ENCODE results near the gene ALKBH4. TPM values are rescaled to one million over a fixed set of nuclear protein-coding genes. Genes with fewer than 3 reads are reported as not detected.

The ALKBH4 gene
- total RNA-seq, 4 donors from 2014 or later = 17.9 to 41.1 (median 26.7) TPM

GRCh38 chr7:102417105-102417504 is 47.6 kb downstream of the ALKBH4 start:
- no peak for DNase-seq (ENCODE audit: low spot score in 2 of 2)
- H3K36me3 ChIP-seq = peaks cover 76% of the 10 kb centered on the region
- no peak overlapping the region for H3K27ac ChIP-seq
- TF ChIP-seq EP300 (IDR thresholded peaks at IDR 0.05) = no peak
- TF ChIP-seq POLR2A (IDR thresholded peaks at IDR 0.05) = no peak
- no peak for TF ChIP-seq CTCF (IDR thresholded peaks at IDR 0.05)
- TF ChIP-seq POLR2AphosphoS5 (IDR thresholded peaks at IDR 0.05) = no peak
- 79% methylated on average over 3 of the region's 3 CpGs for WGBS
- no peak overlapping the region for H3K4me3 ChIP-seq
- H3K4me1 ChIP-seq = no peaks in the 10 kb centered on the region
- H3K27me3 ChIP-seq = no peaks in the 10 kb centered on the region
- H3K9me3 ChIP-seq = no peaks in the 10 kb centered on the region

- no peak overlapping the region for H3K27ac ChIP-seq
Measured at GRCh38 chr7:102416406-102416805, 48.3 kb downstream of the ALKBH4 start.

GRCh38 chr7:102415685-102416225 is 48.9 kb downstream of the ALKBH4 start:
- no peak for TF ChIP-seq POLR2AphosphoS5 (IDR thresholded peaks at IDR 0.05)
- no peak for TF ChIP-seq CTCF (IDR thresholded peaks at IDR 0.05)
- no peak for TF ChIP-seq EP300 (IDR thresholded peaks at IDR 0.05)
- TF ChIP-seq POLR2A (IDR thresholded peaks at IDR 0.05) = no peak
- H3K4me3 ChIP-seq = no peak overlapping the region
- H3K27ac ChIP-seq = no peak overlapping the region
- no peaks in the 10 kb centered on the region for H3K4me1 ChIP-seq
- WGBS = 81% methylated on average over 10 of the region's 12 CpGs
- H3K27me3 ChIP-seq = no peaks in the 10 kb centered on the region
- no peak for DNase-seq (ENCODE audit: low spot score in 2 of 2)
- peaks cover 76% of the 10 kb centered on the region for H3K36me3 ChIP-seq
- H3K9me3 ChIP-seq = no peaks in the 10 kb centered on the region

More at GRCh38 chr7:102416406-102416805, 48.3 kb downstream of the ALKBH4 start:
- DNase-seq (ENCODE audit: low spot score in 2 of 2) = no peak
- TF ChIP-seq POLR2A (IDR thresholded peaks at IDR 0.05) (no peak), POLR2AphosphoS5 (IDR thresholded peaks at IDR 0.05) (no peak), CTCF (IDR thresholded peaks at IDR 0.05) (no peak), EP300 (IDR thresholded peaks at IDR 0.05) (no peak)
- Histone ChIP-seq H3K4me3 (no peak overlapping the region), H3K27me3 (no peaks in the 10 kb centered on the region), H3K9me3 (no peaks in the 10 kb centered on the region), H3K36me3 (peaks cover 76% of the 10 kb centered on the region), H3K4me1 (no peaks in the 10 kb centered on the region)
- 83% methylated on average over 6 of the region's 6 CpGs for WGBS

- 89% methylated on average over 4 of the region's 4 CpGs for WGBS
- TF ChIP-seq CTCF (IDR thresholded peaks at IDR 0.05) = no peak
- no peak for TF ChIP-seq POLR2AphosphoS5 (IDR thresholded peaks at IDR 0.05)
- TF ChIP-seq POLR2A (IDR thresholded peaks at IDR 0.05) = no peak
- TF ChIP-seq EP300 (IDR thresholded peaks at IDR 0.05) = no peak
- no peaks in the 10 kb centered on the region for H3K27me3 ChIP-seq
- no peaks in the 10 kb centered on the region for H3K9me3 ChIP-seq
- DNase-seq (ENCODE audit: low spot score in 2 of 2) = no peak
- peaks cover 86% of the 10 kb centered on the region for H3K36me3 ChIP-seq
- no peaks in the 10 kb centered on the region for H3K4me1 ChIP-seq
- no peak overlapping the region for H3K4me3 ChIP-seq
- H3K27ac ChIP-seq = no peak overlapping the region
Measured at GRCh38 chr7:102413611-102414010, 51.1 kb downstream of the ALKBH4 start.

- no peaks in the 10 kb centered on the region for H3K4me1 ChIP-seq
- H3K4me3 ChIP-seq = no peak overlapping the region
- no peaks in the 10 kb centered on the region for H3K27me3 ChIP-seq
- no peak overlapping the region for H3K27ac ChIP-seq
- no peak for DNase-seq (ENCODE audit: low spot score in 2 of 2)
- H3K9me3 ChIP-seq = no peaks in the 10 kb centered on the region
- WGBS = 72% methylated on average over 5 of the region's 5 CpGs
- TF ChIP-seq CTCF (IDR thresholded peaks at IDR 0.05) = no peak
- no peak for TF ChIP-seq POLR2AphosphoS5 (IDR thresholded peaks at IDR 0.05)
- TF ChIP-seq POLR2A (IDR thresholded peaks at IDR 0.05) = no peak
- TF ChIP-seq EP300 (IDR thresholded peaks at IDR 0.05) = no peak
- H3K36me3 ChIP-seq = peaks cover 87% of the 10 kb centered on the region
Measured at GRCh38 chr7:102413091-102413490, 51.6 kb downstream of the ALKBH4 start.

Measured in suprapubic skin (tissue), 4 donors.